GM19372 (cell line): ENCODE results near the gene UBR2.
"Not testable (repeated sequence)": the region's sequence is repeated elsewhere in the genome, so short reads cannot be mapped to it uniquely, and the experiment has no call there.

ENCODE experiments used
- ATAC-seq: cut with Tn5 transposase; IDR thresholded peaks from one replicate; pipeline ENCODE4 v1.9.1; 2021; ENCODE audit warnings: mild to moderate bottlenecking, low read depth, moderate library complexity; ENCODE audit not compliant: unreplicated experiment

Gene UBR2

GRCh38 chr6:42689371-42689770 lies 125.5 kb downstream of the UBR2 start:
- ATAC-seq = no peak

- no peak for ATAC-seq
Observed at GRCh38 chr6:42690151-42690702, 126.4 kb downstream of the UBR2 start.

GRCh38 chr6:42690872-42691271 lies 127.0 kb downstream of the UBR2 start:
- ATAC-seq = no peak

GRCh38 chr6:42692137-42692911 lies 128.5 kb downstream of the UBR2 start:
- ATAC-seq = no peak

GRCh38 chr6:42693725-42694323 lies 130.0 kb downstream of the UBR2 start:
- no peak for ATAC-seq

GRCh38 chr6:42694586-42694985 lies 130.8 kb downstream of the UBR2 start:
- no peak for ATAC-seq

- ATAC-seq = no peak
Observed at GRCh38 chr6:42696526-42697267, 132.9 kb downstream of the UBR2 start.

GRCh38 chr6:42697268-42697655 lies 133.4 kb downstream of the UBR2 start:
- no peak for ATAC-seq

GRCh38 chr6:42698217-42698616 lies 134.4 kb downstream of the UBR2 start:
- no peak for ATAC-seq

- ATAC-seq = no peak
Observed at GRCh38 chr6:42702200-42702599, 138.4 kb downstream of the UBR2 start.

GRCh38 chr6:42702786-42703185 lies 139.0 kb downstream of the UBR2 start:
- not testable (repeated sequence) for ATAC-seq

- ATAC-seq = no peak
Observed at GRCh38 chr6:42704251-42704936, 140.6 kb downstream of the UBR2 start.

GRCh38 chr6:42704937-42705374 lies 141.1 kb downstream of the UBR2 start:
- ATAC-seq = no peak

- ATAC-seq = no peak
Observed at GRCh38 chr6:42707595-42707994, 143.8 kb downstream of the UBR2 start.

- no peak for ATAC-seq
Observed at GRCh38 chr6:42708096-42708495, 144.3 kb downstream of the UBR2 start.

GRCh38 chr6:42709871-42710270 lies 146.0 kb downstream of the UBR2 start:
- ATAC-seq = no peak

- no peak for ATAC-seq
Observed at GRCh38 chr6:42710316-42710715, 146.5 kb downstream of the UBR2 start.

GRCh38 chr6:42711930-42712329 lies 148.1 kb downstream of the UBR2 start:
- ATAC-seq = no peak

GRCh38 chr6:42714098-42714761 lies 150.4 kb downstream of the UBR2 start:
- ATAC-seq = no peak

- ATAC-seq = no peak
Observed at GRCh38 chr6:42715871-42716270, 152.0 kb downstream of the UBR2 start.
